H9 (cell line): ENCODE data around the gene CKS1B. TPM values are rescaled to one million over a fixed set of nuclear protein-coding genes. Genes with fewer than 3 reads are reported as not detected.

Source experiments
- DNase-seq: peaks from one replicate; pipeline ENCODE4 v3.0.0-alpha.2; 2017
- H2AFZ ChIP-seq: one replicate; pipeline ENCODE4 v1.6.1; 2013; ENCODE audit warnings: mild to moderate bottlenecking, low read length, control low read depth, moderate library complexity
- H2AK5ac ChIP-seq: 2 replicates; pipeline ENCODE4 v1.6.1; 2013; ENCODE audit warnings: low read length, control low read depth, mixed read lengths; ENCODE audit not compliant: insufficient read length
- H2BK120ac ChIP-seq: one replicate; pipeline ENCODE4 v1.6.1; 2013; ENCODE audit warnings: low read depth, mild to moderate bottlenecking, low read length, control low read depth, inconsistent platforms; ENCODE audit not compliant: poor library complexity, severe bottlenecking
- H2BK12ac ChIP-seq: 2 replicates; pipeline ENCODE4 v1.6.1; 2013; ENCODE audit warnings: low read length, control low read depth, mixed read lengths, low read depth; ENCODE audit not compliant: insufficient read length
- H2BK15ac ChIP-seq: 2 replicates; pipeline ENCODE4 v1.6.1; 2013; ENCODE audit warnings: low read depth, low read length, control low read depth
- H2BK20ac ChIP-seq: one replicate; pipeline ENCODE4 v1.6.1; 2013; ENCODE audit warnings: low read depth, mild to moderate bottlenecking, low read length, control low read depth, inconsistent platforms; ENCODE audit not compliant: poor library complexity, severe bottlenecking
- H2BK5ac ChIP-seq: 2 replicates; pipeline ENCODE4 v1.6.1; 2013; ENCODE audit warnings: low read length, control low read depth, mixed read lengths; ENCODE audit not compliant: insufficient read length
- H3K14ac ChIP-seq: 2 replicates; pipeline ENCODE4 v1.6.1; 2013; ENCODE audit warnings: low read length, control low read depth; ENCODE audit not compliant: insufficient read depth
- H3K18ac ChIP-seq: 2 replicates; pipeline ENCODE4 v1.6.1; 2013; ENCODE audit warnings: low read depth, mild to moderate bottlenecking, mixed read lengths, low read length, control low read depth; ENCODE audit not compliant: insufficient read length
- H3K23ac ChIP-seq: 2 replicates; pipeline ENCODE4 v1.6.1; 2013; ENCODE audit warnings: low read length, control low read depth, mixed read lengths, low read depth; ENCODE audit not compliant: insufficient read length
- H3K23me2 ChIP-seq: 2 replicates; pipeline ENCODE4 v1.6.1; 2013; ENCODE audit warnings: low read depth, mild to moderate bottlenecking, mixed read lengths, low read length, control low read depth; ENCODE audit not compliant: insufficient read length, poor library complexity, severe bottlenecking
- H3K27ac ChIP-seq: 2 replicates; pipeline ENCODE4 v1.5.1; 2013; ENCODE audit warnings: low read length, control low read depth, mixed read lengths, low read depth; ENCODE audit not compliant: insufficient read length
- H3K27me3 ChIP-seq: 2 replicates; pipeline ENCODE4 v1.6.1; 2013; ENCODE audit warnings: low read length, control low read depth, inconsistent platforms; ENCODE audit not compliant: insufficient read depth
- H3K4ac ChIP-seq: 2 replicates; pipeline ENCODE4 v1.6.1; 2013; ENCODE audit warnings: low read depth, mild to moderate bottlenecking, control low read depth, inconsistent platforms, low read length, moderate library complexity
- H3K4me1 ChIP-seq: 2 replicates; pipeline ENCODE4 v1.6.1; 2013; ENCODE audit warnings: low read length, control low read depth, inconsistent platforms; ENCODE audit not compliant: insufficient read depth
- H3K4me2 ChIP-seq: 2 replicates; pipeline ENCODE4 v1.6.1; 2013; ENCODE audit warnings: low read length, control low read depth, mixed read lengths; ENCODE audit not compliant: insufficient read length, insufficient read depth
- H3K56ac ChIP-seq: 2 replicates; pipeline ENCODE4 v1.6.1; 2013; ENCODE audit warnings: low read depth, mild to moderate bottlenecking, mixed read lengths, low read length, control low read depth; ENCODE audit not compliant: insufficient read length
- H3K79me1 ChIP-seq: 2 replicates; pipeline ENCODE4 v1.6.1; 2013; ENCODE audit warnings: low read depth, mild to moderate bottlenecking, moderate library complexity, low read length, control low read depth, inconsistent platforms; ENCODE audit not compliant: insufficient read depth, poor library complexity, severe bottlenecking
- H3K79me2 ChIP-seq: 2 replicates; pipeline ENCODE4 v1.6.1; 2013; ENCODE audit warnings: low read length, control low read depth, inconsistent platforms; ENCODE audit not compliant: insufficient read depth
- H3K9ac ChIP-seq: 2 replicates; pipeline ENCODE4 v1.6.1; 2013; ENCODE audit warnings: low read length, control low read depth, mixed read lengths; ENCODE audit not compliant: insufficient read length; ENCODE audit errors: extremely low read depth
- H3K9me3 ChIP-seq: one replicate; pipeline ENCODE4 v1.6.1; 2013; ENCODE audit warnings: low read depth, low read length, inconsistent platforms; ENCODE audit not compliant: control insufficient read depth
- H3T11ph ChIP-seq: one replicate; pipeline ENCODE4 v1.6.1; 2013; ENCODE audit warnings: mild to moderate bottlenecking, low read length, control low read depth, inconsistent platforms
- H4K20me1 ChIP-seq: one replicate; pipeline ENCODE4 v1.6.1; 2013; ENCODE audit not compliant: control insufficient read depth, insufficient read length, insufficient read depth
- H4K5ac ChIP-seq: 2 replicates; pipeline ENCODE4 v1.6.1; 2013; ENCODE audit warnings: low read depth, mild to moderate bottlenecking, mixed read lengths, low read length, control low read depth; ENCODE audit not compliant: insufficient read length
- H4K8ac ChIP-seq: replicated peaks from 2 replicates; pipeline ENCODE4 v1.6.1; 2013; ENCODE audit warnings: low read length, control low read depth, mixed read lengths, low read depth; ENCODE audit not compliant: insufficient read length
- H4K91ac ChIP-seq: 2 replicates; pipeline ENCODE4 v1.6.1; 2013; ENCODE audit warnings: low read depth, mild to moderate bottlenecking, moderate library complexity, mixed read lengths, low read length, control low read depth; ENCODE audit not compliant: insufficient read length
- H3K27ac Mint-ChIP-seq, 3 experiments: 2 replicates in 2 of 3; 3 replicates in 1 of 3; pipeline ENCODE4 v1.8.0; 2020 to 2021; ENCODE audit warnings: mixed read lengths in 3 of 3, mild to moderate bottlenecking in 1 of 3, moderate library complexity in 1 of 3
- H3K27me3 Mint-ChIP-seq: 2 replicates; pipeline ENCODE4 v1.8.0; 2021; ENCODE audit warnings: low read depth, mild to moderate bottlenecking, moderate library complexity, mixed read lengths
- H3K36me3 Mint-ChIP-seq, 3 experiments: 2 replicates in 2 of 3; 3 replicates in 1 of 3; pipeline ENCODE4 v1.8.0; 2020 to 2021; ENCODE audit warnings: low read depth in 3 of 3, mixed read lengths in 3 of 3; ENCODE audit not compliant: insufficient read depth in 1 of 3
- H3K4me1 Mint-ChIP-seq, 2 experiments: 2 replicates each; pipeline ENCODE4 v1.8.0; 2020; ENCODE audit warnings: mixed read lengths in 2 of 2
- H3K4me3 Mint-ChIP-seq, 2 experiments: 2 replicates in 1 of 2; 3 replicates in 1 of 2; pipeline ENCODE4 v1.8.0; 2020 to 2021; ENCODE audit warnings: mild to moderate bottlenecking in 2 of 2, mixed read lengths in 2 of 2, moderate library complexity in 1 of 2
- H3K9me3 Mint-ChIP-seq, 2 experiments: 2 replicates in 1 of 2; 3 replicates in 1 of 2; pipeline ENCODE4 v1.8.0; 2020; ENCODE audit warnings: mild to moderate bottlenecking in 2 of 2, mixed read lengths in 2 of 2, moderate library complexity in 1 of 2
- WGBS: extraction: QIAGEN DNeasy Blood & Tissue Kit; methylation state at CpG from one replicate; pipeline ENCODE4 v1.1.7; 2013; ENCODE audit warnings: missing lambda C conversion rate, low lambda C conversion rate, mixed read lengths; ENCODE audit not compliant: insufficient read length; ENCODE audit errors: extremely low coverage; 5-methylcytosine and 5-hydroxymethylcytosine counted together
- total RNA-seq: library from RNA; stranded (reverse); gene quantifications from 2 replicates; pipeline ENCODE4 v1.2.1, GENCODE V29; 2021
- TF ChIP-seq, protein P1 (sequence below): fragments of 200-600 bp; sonication (generic); conservative IDR thresholded peaks from 3 replicates; pipeline ENCODE4 v1.8.0; 2021; ENCODE audit warnings: antibody characterized with exemption, mild to moderate bottlenecking

Gene CKS1B
- total RNA-seq, 1 experiment from 2014 or later = 279 TPM

DNA sequence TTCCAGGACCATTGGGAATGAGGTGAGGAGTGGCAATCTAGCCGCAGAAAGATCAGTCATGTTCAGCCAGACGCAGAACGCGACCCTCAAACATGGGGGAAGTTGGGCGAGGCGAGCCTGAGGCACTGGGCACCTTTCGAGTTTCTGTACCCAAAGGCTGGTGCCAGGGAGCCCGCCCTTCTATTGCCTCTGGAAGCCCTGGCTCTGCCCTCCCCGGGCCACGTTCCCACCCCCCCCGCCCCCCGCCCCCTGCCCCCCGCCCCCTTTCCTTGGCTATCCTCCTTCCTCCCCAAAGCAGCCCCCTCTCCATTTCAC is 25.9 kb downstream of the CKS1B start:
- Histone ChIP-seq H2BK120ac (no peak overlapping the region), H3K56ac (no peak overlapping the region), H4K20me1 (no peaks in the 10 kb centered on the region), H3K79me2 (no peaks in the 10 kb centered on the region; the same call in 1 of the 2 replicates), H2AK5ac (no peak overlapping the region), H4K5ac (no peak overlapping the region), H3K4me1 (peaks cover 5% of the 10 kb centered on the region; the same call in 1 of the 2 replicates), H2BK12ac (no peak overlapping the region), H2BK15ac (no peak overlapping the region), H2BK20ac (no peak overlapping the region), H2BK5ac (no peak overlapping the region), H4K8ac (no peak overlapping the region), H3K27ac (peak overlapping the region; percentile 41), H2AFZ (no peak overlapping the region), H3K23me2 (peaks cover 26% of the 10 kb centered on the region), H3K18ac (peak overlapping the region; percentile 61), H3K23ac (no peak overlapping the region), H3T11ph (no peak overlapping the region), H3K4ac (no peak overlapping the region), H3K4me2 (peak overlapping the region; percentile 90), H3K27me3 (no peaks in the 10 kb centered on the region), H4K91ac (no peak overlapping the region), H3K79me1 (no peaks in the 10 kb centered on the region), H3K9ac (peak overlapping the region; percentile 6), H3K9me3 (no peaks in the 10 kb centered on the region), H3K14ac (no peak overlapping the region)
- Mint-ChIP-seq H3K27ac (peak overlapping the region; percentile 92 to 97 (median 96); a peak in 6 of 7 replicates), H3K36me3 (no peaks in the 10 kb centered on the region; a peak in 1 of 7 replicates), H3K9me3 (peaks cover 0 to 2% of the 10 kb centered on the region in 2 experiments; a peak in 2 of 5 replicates), H3K4me3 (peak overlapping the region; percentile 93 to 97), H3K4me1 (peaks cover 23 to 36% of the 10 kb centered on the region in 2 experiments), H3K27me3 (peaks cover 3% of the 10 kb centered on the region)
- no CpG with 5 or more reads among the region's 13 CpGs for WGBS
- TF ChIP-seq, protein P1, sequence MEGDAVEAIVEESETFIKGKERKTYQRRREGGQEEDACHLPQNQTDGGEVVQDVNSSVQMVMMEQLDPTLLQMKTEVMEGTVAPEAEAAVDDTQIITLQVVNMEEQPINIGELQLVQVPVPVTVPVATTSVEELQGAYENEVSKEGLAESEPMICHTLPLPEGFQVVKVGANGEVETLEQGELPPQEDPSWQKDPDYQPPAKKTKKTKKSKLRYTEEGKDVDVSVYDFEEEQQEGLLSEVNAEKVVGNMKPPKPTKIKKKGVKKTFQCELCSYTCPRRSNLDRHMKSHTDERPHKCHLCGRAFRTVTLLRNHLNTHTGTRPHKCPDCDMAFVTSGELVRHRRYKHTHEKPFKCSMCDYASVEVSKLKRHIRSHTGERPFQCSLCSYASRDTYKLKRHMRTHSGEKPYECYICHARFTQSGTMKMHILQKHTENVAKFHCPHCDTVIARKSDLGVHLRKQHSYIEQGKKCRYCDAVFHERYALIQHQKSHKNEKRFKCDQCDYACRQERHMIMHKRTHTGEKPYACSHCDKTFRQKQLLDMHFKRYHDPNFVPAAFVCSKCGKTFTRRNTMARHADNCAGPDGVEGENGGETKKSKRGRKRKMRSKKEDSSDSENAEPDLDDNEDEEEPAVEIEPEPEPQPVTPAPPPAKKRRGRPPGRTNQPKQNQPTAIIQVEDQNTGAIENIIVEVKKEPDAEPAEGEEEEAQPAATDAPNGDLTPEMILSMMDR = no peak
- no peak for DNase-seq
